ENCODE measurements around the gene RNF157. TPM values are rescaled to one million over a fixed set of nuclear protein-coding genes. Genes with fewer than 3 reads are reported as not detected.

Gene RNF157
- total and polyA plus RNA-seq, 2 of the 13 experiments (the other 11 are each of a cell fraction or from before 2014, with no cell fraction given), result 0.44 to 1.5 TPM

DNA sequence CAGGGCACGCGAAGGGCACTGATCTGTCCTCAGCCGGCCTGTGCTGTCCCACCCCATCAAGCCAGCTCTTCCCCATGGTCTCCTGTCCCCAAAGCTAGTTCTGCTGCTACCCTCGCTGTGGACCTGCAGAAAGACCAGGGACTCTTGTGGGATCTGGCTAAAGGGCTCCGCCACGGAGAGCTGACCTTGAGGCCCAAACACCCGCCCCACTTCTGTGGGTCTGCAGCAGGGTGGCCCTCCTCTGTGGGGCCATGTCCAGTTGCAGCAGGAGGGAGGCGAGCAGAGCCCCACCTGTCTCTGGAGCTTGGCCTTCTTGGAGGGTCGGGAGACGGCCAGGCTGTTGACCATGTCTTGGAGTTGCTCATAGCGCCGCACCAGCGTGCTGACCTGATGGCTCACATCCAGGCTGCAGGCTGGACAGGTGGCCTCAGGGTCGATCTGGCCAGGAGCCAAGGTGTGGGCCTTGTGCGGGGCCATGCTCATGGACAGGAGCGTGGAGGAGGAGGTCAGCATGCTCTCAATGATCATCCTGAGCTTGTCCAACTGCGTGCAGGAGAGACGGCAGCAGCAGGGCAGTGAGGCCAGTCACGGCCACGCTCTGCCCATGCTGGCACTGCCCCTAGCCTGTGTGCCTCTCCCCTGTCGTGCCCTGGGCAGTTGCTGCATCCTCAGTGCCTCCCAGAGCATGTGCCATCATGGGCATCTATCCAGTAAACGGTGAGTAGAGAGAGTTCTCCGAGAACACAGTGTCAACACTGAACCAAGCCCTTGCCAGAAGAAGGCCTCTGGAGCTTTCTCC is 41.5 kb upstream of the RNF157 start (continued):
- TF ChIP-seq ZNF75D (CRISPR knock-in tag; IDR thresholded peaks at IDR 0.05; ENCODE audit: borderline replicate concordance) (no peak), AGO2 (optimal IDR thresholded peaks at IDR 0.05; ENCODE audit: low read depth, low read length) (peak; percentile 65), THAP11 (CRISPR knock-in tag; IDR thresholded peaks at IDR 0.05) (no peak), TMF1 (CRISPR knock-in tag; IDR thresholded peaks at IDR 0.05; ENCODE audit: low read depth) (no peak), SOX6 (IDR thresholded peaks at IDR 0.05) (no peak), SOX6 (CRISPR knock-in tag; IDR thresholded peaks at IDR 0.05) (0 out of 2 replicates have a peak, but pooled peaks have one; percentile 15), GABPB1 (CRISPR knock-in tag; IDR thresholded peaks at IDR 0.05) (peak; percentile 21; the same call in 1 of the 2 replicates), ZNF513 (CRISPR knock-in tag; conservative IDR thresholded peaks at IDR 0.05) (no peak), ZBTB21 (CRISPR knock-in tag; IDR thresholded peaks at IDR 0.05) (no peak), ZMYM3 (CRISPR knock-in tag; IDR thresholded peaks at IDR 0.05) (peak; percentile 57; the same call in 1 of the 2 replicates), ZNF839 (CRISPR knock-in tag; IDR thresholded peaks at IDR 0.05; ENCODE audit: borderline replicate concordance) (0 out of 2 replicates have a peak, but pooled peaks have one; percentile 44), SPEN (CRISPR knock-in tag; IDR thresholded peaks at IDR 0.05; ENCODE audit: low read depth) (0 out of 2 replicates have a peak, but pooled peaks have one; percentile 23), PAF1 (CRISPR knock-in tag; IDR thresholded peaks at IDR 0.05) (peak; percentile 49; the same call in 1 of the 2 replicates), NONO (IDR thresholded peaks at IDR 0.05) (no peak), NONO (CRISPR knock-in tag; conservative IDR thresholded peaks at IDR 0.05) (peak; percentile 48; the same call in 1 of the 2 replicates), MAZ (IDR thresholded peaks at IDR 0.05; ENCODE audit: borderline replicate concordance, low read depth, low read length) (no peak), MAZ (CRISPR knock-in tag; IDR thresholded peaks at IDR 0.05; ENCODE audit: low read depth) (0 out of 2 replicates have a peak, but pooled peaks have one; percentile 29)
- TF ChIP-seq, protein P1, sequence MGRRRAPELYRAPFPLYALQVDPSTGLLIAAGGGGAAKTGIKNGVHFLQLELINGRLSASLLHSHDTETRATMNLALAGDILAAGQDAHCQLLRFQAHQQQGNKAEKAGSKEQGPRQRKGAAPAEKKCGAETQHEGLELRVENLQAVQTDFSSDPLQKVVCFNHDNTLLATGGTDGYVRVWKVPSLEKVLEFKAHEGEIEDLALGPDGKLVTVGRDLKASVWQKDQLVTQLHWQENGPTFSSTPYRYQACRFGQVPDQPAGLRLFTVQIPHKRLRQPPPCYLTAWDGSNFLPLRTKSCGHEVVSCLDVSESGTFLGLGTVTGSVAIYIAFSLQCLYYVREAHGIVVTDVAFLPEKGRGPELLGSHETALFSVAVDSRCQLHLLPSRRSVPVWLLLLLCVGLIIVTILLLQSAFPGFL (CRISPR knock-in tag; IDR thresholded peaks at IDR 0.05), result no peak
- TF ChIP-seq, protein P2, sequence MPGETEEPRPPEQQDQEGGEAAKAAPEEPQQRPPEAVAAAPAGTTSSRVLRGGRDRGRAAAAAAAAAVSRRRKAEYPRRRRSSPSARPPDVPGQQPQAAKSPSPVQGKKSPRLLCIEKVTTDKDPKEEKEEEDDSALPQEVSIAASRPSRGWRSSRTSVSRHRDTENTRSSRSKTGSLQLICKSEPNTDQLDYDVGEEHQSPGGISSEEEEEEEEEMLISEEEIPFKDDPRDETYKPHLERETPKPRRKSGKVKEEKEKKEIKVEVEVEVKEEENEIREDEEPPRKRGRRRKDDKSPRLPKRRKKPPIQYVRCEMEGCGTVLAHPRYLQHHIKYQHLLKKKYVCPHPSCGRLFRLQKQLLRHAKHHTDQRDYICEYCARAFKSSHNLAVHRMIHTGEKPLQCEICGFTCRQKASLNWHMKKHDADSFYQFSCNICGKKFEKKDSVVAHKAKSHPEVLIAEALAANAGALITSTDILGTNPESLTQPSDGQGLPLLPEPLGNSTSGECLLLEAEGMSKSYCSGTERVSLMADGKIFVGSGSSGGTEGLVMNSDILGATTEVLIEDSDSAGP (CRISPR knock-in tag; IDR thresholded peaks at IDR 0.05; ENCODE audit: borderline replicate concordance), result peak; percentile 14
